ENCODE measurements around the gene PRICKLE4. TPM values are rescaled to one million over a fixed set of nuclear protein-coding genes. Genes with fewer than 3 reads are reported as not detected.

Gene PRICKLE4, protein sequence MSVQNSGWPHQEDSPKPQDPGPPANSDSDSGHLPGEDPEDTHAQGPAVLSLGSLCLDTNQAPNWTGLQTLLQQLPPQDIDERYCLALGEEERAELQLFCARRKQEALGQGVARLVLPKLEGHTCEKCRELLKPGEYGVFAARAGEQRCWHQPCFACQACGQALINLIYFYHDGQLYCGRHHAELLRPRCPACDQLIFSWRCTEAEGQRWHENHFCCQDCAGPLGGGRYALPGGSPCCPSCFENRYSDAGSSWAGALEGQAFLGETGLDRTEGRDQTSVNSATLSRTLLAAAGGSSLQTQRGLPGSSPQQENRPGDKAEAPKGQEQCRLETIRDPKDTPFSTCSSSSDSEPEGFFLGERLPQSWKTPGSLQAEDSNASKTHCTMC
- not detected for total RNA-seq

DNA sequence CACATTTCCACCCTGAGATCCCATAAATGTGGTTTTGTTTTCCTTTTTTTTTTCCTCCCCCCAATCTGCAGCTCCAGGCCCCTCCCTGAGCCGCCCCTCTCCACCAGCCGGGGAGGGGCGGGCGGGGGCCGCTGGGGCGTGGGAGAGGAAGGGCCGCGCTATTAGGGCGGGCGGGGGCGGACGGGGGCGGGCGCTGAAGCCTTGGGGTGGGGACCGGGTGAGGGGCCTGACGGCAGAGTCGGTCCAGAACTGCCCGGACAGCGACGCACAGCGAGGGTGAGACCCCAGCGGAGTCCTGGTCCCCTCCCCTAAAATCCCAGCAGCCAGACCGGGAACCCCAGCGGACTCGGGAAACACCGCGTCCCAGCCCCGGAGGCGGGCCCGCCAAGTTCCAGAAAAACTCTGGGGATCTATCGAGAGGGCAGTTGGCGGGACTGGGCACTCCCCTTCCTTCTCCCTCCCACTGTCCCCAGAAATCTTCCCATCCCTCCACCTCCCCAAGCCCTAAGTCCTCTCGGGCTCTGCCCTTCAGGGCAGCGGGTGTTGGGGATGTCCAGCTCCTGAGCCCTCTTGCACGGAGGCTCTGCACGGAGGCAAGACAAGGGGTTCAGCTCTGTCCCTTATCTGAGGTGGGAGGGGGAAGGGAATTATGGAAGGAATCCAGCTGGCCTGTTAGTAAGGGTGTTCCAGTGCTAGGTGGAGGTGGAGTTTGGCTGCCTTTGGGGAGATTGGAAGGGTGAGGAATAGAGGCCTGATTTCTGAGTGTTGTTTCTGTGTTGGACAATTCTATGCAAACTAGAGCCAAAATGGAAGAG lies at the start of gene PRICKLE4:
TSS of gene PRICKLE4 (plus strand) at position 232 of the 815 bp plus-strand sequence. CDS start 2,692 bp downstream, outside the sequence.
- peak within 1 kb of the TSS; percentile 90 for H3K4me3 Mint-ChIP-seq
- H3K4me1 Mint-ChIP-seq: peaks cover 12% of the 10 kb centered on the region
- DNase-seq (no peak), ATAC-seq (ENCODE audit: low read depth) (no peak)
- no peaks in the 10 kb centered on the region for H3K36me3 Mint-ChIP-seq
- peak within 1 kb of the TSS; percentile 72 for H3K27ac Mint-ChIP-seq
- H3K9me3 Mint-ChIP-seq: no peaks in the 10 kb centered on the region
- POLR2A ChIA-PET: interaction anchor here (1.2 to 2.1 kb wide), 3 partner anchors 263 to 267 kb away, joined by 3 to 8 read pairs (median 4); no protein-coding TSS in a partner anchor
- peaks cover 18% of the 10 kb centered on the region for H3K27me3 Mint-ChIP-seq

DNA sequence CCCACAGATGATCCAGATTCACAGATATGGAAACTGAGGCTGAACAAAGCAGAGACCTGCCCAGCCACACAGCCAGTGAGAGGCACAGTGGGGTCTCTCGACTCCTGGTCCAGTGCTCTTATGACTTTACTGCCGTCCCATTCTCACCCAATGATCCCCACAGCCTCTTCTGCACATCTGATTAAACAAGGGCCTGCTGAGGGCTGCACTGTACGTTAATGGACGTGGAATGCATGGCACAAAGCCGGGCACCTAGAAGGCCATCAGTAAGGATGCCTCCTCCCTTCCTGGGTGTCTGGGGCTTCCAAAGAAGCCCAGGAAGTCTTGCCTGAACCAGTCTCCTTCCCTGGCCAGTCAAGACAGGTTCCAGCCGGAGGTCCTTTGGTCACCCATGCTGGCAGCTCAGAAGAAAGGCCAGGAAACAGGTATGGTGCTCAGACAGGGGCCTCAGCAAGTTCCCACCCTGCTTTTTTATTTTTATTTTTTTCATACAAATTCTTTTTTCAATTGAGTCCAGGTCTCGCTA lies 49.0 kb upstream of the PRICKLE4 start:
- ATAC-seq (ENCODE audit: low read depth) (no peak), DNase-seq (no peak)
- peaks cover 2% of the 10 kb centered on the region for H3K36me3 Mint-ChIP-seq
- H3K27me3 Mint-ChIP-seq: no peaks in the 10 kb centered on the region
- H3K4me3 Mint-ChIP-seq: no peak overlapping the region
- POLR2A ChIA-PET: interaction anchor here (2.9 kb wide), 1 partner anchor 24 kb away, joined by 27 read pairs; no protein-coding TSS in a partner anchor
- no peak overlapping the region for H3K27ac Mint-ChIP-seq
- peaks cover 43% of the 10 kb centered on the region for H3K4me1 Mint-ChIP-seq
- no peaks in the 10 kb centered on the region for H3K9me3 Mint-ChIP-seq

DNA sequence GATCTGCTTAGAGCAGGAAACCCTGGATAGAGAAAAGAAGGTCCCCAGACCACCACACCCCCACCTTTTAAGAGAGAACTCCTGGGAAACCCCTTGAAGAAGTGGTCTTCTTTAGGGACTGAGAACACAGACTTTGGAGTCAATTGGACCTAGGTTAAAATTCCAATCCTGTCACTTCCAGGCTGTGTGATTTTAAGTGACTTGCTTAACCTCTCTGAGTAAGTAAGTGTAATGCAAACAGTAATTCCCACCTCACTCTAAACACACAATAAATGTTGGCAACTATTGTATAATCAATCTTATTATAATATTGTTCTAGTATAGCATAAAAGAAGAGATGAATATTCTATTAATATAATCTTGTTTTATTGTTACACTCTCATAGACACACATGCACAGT lies 48.4 kb upstream of the PRICKLE4 start:
- Mint-ChIP-seq H3K36me3 (peaks cover 2% of the 10 kb centered on the region), H3K4me1 (peaks cover 41% of the 10 kb centered on the region), H3K27ac (peak overlapping the region; percentile 58), H3K27me3 (no peaks in the 10 kb centered on the region), H3K9me3 (no peaks in the 10 kb centered on the region), H3K4me3 (peak overlapping the region; percentile 58)
- DNase-seq: no peak
- POLR2A ChIA-PET: interaction anchor here (1.5 to 2.9 kb wide), 2 partner anchors 12 to 25 kb away, joined by 3 to 27 read pairs; no protein-coding TSS in a partner anchor
- no peak for ATAC-seq (ENCODE audit: low read depth)

DNA sequence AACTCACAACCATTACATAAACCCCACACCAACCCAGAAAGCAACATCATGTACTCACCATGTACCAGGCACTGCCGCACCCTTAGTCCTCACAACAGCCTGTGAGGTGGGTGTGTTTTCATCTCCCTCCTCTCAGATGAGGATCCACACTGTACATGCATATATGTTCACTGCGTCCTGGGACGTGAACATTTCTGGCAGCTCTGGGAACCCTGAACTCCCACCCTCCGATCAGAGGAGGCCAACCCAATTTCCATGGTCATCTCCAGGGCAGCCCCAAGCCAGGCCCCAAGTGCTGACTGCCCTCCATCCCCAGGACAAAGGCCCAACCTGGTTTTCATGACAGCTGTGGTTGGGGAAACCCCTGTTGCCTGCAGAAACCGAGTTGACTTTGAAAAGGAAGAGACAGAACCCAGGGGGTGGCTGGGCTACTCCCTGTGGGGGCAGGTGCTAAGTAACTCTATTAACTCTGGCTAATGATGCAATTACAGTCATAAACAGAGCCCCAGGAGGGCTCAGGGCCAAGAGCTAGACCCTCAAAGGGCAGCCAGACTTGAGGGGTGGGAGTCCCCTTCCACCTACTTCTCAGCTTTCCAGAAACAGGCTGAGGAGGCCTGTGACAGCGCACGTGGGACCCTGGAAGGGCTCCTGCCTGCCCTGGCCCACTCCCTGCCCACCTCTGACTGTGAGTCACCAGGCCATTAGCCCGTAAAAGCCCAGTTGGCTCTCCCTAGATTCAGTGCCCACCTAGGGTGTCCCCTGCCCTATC lies 47.8 kb upstream of the PRICKLE4 start:
- POLR2A ChIA-PET: interaction anchor here (1.2 to 2.9 kb wide), 9 partner anchors 12 to 832 kb away, joined by 3 to 27 read pairs (median 6); partner anchors contain the start of gene TOMM6
- Mint-ChIP-seq H3K9me3 (no peaks in the 10 kb centered on the region), H3K27ac (peak overlapping the region; percentile 58), H3K27me3 (no peaks in the 10 kb centered on the region), H3K36me3 (peaks cover 2% of the 10 kb centered on the region), H3K4me1 (peaks cover 37% of the 10 kb centered on the region), H3K4me3 (peak overlapping the region; percentile 58)
- peak; percentile 25 for ATAC-seq (ENCODE audit: low read depth)
- DNase-seq: peak; percentile 60

DNA sequence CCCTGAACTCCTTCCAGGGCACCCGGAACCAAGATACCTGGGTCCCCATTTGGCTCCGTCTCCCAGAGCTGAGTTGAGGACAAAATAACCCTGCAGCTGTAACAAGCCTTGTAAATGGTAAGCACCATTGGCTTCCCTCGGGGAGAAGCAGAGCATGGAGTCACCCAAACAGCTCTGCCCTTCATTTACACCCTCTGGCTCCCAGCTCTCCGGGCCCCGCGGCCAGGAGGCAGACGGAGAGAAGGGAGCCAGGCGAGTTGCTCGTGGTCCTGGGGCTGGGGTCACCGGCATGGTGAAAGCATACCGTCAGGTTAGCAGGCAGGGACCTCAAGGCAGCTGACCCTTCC lies 47.2 kb upstream of the PRICKLE4 start:
- H3K9me3 Mint-ChIP-seq: no peaks in the 10 kb centered on the region
- DNase-seq (no peak), ATAC-seq (ENCODE audit: low read depth) (no peak)
- no peaks in the 10 kb centered on the region for H3K27me3 Mint-ChIP-seq
- peak overlapping the region; percentile 58 for H3K4me3 Mint-ChIP-seq
- H3K27ac Mint-ChIP-seq: peak overlapping the region; percentile 83
- H3K4me1 Mint-ChIP-seq: peaks cover 37% of the 10 kb centered on the region
- POLR2A ChIA-PET: interaction anchor here (0.8 to 2.9 kb wide), 15 partner anchors 13 to 831 kb away, joined by 3 to 27 read pairs (median 5); partner anchors contain the start of gene TOMM6
- H3K36me3 Mint-ChIP-seq: peaks cover 2% of the 10 kb centered on the region

DNA sequence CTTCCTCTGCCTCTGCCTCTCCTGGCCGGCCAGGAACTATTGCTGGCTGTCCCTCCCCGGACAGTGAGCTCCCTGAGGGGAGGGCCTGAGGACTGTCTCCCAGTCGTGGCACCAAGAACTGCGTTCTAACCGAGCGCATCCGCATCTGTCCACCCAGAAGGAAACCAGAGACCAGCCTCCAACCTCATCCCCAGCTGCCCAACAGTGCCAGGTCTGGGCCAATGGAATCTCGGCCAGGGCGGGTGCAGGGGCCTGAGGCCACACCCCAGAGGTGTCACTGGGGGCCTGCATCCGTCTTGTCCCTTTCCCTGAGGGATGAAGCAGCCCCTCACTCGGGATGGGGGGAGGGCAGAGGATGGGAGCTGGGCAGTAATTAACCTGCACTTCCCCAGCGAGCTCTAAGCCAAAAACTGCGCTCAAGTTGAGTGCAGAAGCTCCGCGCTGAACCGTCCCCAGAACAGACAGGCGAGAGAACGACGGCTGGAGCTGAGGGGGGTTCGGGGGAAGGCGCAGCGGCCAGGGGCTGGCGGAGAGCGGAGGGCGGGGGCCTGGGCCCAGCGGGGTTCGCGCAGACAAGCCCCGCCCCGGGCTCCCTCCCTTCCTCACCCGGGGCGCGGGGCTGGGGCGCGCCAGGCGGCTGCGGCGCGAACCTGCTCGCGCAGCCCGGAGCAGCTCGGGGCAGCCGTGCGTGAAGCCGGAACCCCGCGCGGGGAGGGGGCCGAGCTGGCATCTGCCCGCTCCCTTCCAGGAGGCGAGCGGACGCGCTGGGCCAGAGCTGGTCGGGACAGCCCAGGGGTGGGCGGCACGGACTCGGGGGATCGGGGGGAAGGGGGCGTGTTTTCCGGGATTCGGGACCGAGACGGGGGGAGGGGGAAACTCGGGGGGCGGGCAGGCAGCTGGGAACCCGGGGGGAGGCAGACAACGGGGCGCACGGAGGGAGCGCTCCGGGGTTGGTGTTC lies 46.6 kb upstream of the PRICKLE4 start:
- no peaks in the 10 kb centered on the region for H3K9me3 Mint-ChIP-seq
- H3K27me3 Mint-ChIP-seq: no peaks in the 10 kb centered on the region
- POLR2A ChIA-PET: interaction anchor here (0.6 to 2.9 kb wide), 23 partner anchors 12 to 830 kb away, joined by 3 to 27 read pairs (median 4); partner anchors contain the start of genes FOXP4, TAF8 and TOMM6
- H3K4me1 Mint-ChIP-seq: peaks cover 33% of the 10 kb centered on the region
- ATAC-seq (ENCODE audit: low read depth): peak; percentile 72
- H3K27ac Mint-ChIP-seq: peak overlapping the region; percentile 83
- H3K36me3 Mint-ChIP-seq: peaks cover 2% of the 10 kb centered on the region
- H3K4me3 Mint-ChIP-seq: peak overlapping the region; percentile 78
- DNase-seq: peak; percentile 85

DNA sequence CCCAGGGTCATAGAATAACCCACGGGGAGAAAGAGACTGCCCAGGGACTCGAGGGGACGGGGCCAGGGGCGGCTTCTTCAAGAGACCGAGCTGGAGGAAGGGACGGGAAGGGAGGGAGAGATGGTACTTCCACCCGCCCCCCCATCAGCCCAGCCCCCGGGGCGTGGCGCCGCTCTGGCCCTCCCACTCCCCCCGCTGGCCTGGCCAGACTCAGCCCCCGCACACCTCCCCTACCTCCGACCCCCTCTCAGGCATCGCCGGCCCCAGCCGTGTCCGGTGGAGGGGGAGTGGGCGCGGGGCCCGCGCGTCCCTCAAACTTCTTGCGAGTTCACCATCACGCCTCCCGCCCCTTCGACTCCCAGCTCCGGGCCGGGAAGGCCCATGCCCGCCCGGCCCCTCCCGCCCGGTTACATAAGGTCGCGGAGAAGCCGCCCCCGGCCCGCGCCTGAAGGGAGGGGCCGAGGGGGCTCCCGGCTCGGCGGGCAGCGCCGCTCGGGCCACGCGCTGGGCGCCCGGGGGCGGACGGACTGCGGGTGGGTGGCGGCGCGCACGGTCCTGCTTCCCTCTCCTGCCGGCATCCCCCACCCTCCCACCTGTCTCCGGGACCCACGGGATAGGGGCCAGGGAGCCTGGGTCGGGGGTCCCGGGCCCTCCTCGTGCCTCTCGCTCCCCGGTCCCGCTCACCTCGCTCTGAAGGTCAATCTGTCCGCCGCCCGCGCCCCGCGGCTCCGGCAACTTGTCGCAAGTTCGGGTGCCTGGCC lies 45.7 kb upstream of the PRICKLE4 start:
- Mint-ChIP-seq H3K27ac (peak overlapping the region; percentile 70), H3K4me3 (peak overlapping the region; percentile 78), H3K27me3 (no peaks in the 10 kb centered on the region), H3K36me3 (peaks cover 2% of the 10 kb centered on the region), H3K9me3 (no peaks in the 10 kb centered on the region), H3K4me1 (peaks cover 31% of the 10 kb centered on the region)
- DNase-seq (peak; percentile 83), ATAC-seq (ENCODE audit: low read depth) (peak; percentile 48)
- POLR2A ChIA-PET: interaction anchor here (0.6 to 2.9 kb wide), 20 partner anchors 13 to 830 kb away, joined by 3 to 27 read pairs (median 4); partner anchors contain the start of genes FOXP4 and TOMM6

DNA sequence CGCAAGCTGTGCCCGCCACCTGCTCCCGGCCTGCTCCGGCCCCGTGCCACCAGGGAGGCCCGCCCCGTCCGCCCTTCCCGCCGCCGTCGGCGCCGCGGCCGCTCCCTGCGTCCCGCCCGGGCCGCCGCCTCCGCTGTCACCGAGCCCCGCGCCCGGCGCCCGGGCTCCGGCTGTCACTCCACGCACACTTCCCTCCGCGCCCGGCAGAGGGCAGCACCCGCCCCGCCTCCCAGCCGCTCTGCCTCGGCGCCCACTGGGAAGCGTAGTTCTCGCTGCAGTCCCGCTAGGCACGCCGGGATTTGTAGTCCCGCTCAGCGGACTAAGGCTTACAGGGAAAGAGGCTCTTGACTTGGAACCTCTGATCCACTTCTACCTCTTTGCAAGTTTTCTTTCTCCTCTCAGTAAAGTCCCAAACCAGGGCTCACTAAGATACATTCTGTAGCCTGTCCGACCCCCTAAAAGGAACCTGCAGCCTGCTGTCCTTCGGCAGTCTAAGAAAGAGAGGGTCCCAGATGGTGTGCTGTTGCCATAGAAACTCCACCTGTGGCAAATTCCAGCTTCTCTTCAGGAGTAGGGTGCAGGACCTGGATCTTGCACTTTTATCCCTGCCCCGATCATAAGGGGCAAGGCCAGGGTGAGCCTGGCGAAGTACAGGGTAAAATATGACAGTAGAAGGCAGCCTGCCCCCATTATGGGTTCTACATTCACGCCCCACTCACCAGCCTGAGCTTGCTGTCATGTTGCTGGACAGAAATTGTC lies 45.0 kb upstream of the PRICKLE4 start, which contains the start of gene TFEB:
TSS of gene TFEB (minus strand) at position 182 of the 759 bp plus-strand sequence. CDS start 44,395 bp downstream, outside the sequence.
- Mint-ChIP-seq H3K36me3 (peaks cover 2% of the 10 kb centered on the region), H3K27ac (peak within 1 kb of the TSS; percentile 75), H3K27me3 (no peaks in the 10 kb centered on the region), H3K9me3 (no peaks in the 10 kb centered on the region), H3K4me3 (peak within 1 kb of the TSS; percentile 78), H3K4me1 (peaks cover 25% of the 10 kb centered on the region)
- POLR2A ChIA-PET: interaction anchor here (1.5 to 2.8 kb wide), 4 partner anchors 20 to 189 kb away, joined by 4 to 19 read pairs (median 12); partner anchors contain the start of genes FOXP4 and TOMM6
- DNase-seq (peak; percentile 98), ATAC-seq (ENCODE audit: low read depth) (peak; percentile 60)

DNA sequence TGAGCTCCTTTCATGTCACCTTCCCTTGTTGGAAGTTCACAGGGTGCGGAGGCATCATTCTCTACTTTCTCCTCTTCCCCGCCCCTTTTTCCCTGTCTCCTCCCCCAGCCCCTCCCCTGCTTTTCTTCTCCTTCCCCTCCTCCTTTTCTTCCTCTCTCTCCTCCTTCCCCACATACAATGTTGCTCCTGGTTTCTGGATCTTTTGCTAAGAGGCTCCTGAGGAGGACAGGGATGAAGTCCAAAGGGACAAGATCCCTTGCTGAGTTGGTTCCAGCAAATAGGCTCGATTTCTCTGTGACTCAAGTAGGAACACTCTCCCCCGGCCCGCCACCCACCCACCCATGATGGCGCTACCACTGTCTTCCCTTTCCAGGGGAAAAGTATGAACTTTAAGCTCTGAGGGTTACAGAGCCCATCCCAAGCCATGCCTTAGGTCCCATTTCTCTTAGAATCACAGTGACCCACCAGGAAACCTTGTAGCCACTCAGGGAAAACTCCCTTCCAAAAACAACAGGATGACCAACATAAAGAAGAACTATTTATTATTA lies 44.3 kb upstream of the PRICKLE4 start:
- no peak overlapping the region for H3K4me3 Mint-ChIP-seq
- ATAC-seq (ENCODE audit: low read depth): no peak
- POLR2A ChIA-PET: interaction anchor here (1.5 kb wide), 2 partner anchors 28 to 315 kb away, joined by 3 to 5 read pairs; partner anchors contain the start of gene TAF8
- H3K9me3 Mint-ChIP-seq: no peaks in the 10 kb centered on the region
- peaks cover 22% of the 10 kb centered on the region for H3K4me1 Mint-ChIP-seq
- no peaks in the 10 kb centered on the region for H3K27me3 Mint-ChIP-seq
- H3K36me3 Mint-ChIP-seq: peaks cover 2% of the 10 kb centered on the region
- no peak for DNase-seq
- H3K27ac Mint-ChIP-seq: no peak overlapping the region
